Measurements from ENCODE around the gene HIBCH. TPM values are rescaled to one million over a fixed set of nuclear protein-coding genes. Genes with fewer than 3 reads are reported as not detected.

HIBCH gene
- total and polyA plus RNA-seq, 2 of the 4 experiments (the other 2 are of a cell fraction), result 8.8 to 11.9 TPM

DNA sequence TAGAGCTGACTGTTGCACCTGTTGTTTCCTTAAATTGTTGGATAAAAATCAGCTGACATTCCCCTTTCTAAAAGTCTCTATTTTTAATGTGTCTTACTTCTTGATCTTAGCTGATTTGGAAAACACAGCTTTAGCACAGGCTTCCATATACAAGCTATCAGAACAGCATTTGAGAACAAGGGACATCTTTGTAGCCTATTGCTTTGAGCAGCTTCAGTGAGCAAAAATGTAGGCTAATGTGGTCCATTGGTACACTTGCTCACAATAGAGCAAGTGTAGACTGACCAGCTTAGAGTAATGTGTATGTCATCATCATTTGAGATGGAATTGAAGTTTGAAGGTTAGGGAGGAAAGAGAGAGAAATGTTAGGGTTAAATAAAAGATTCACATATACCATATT is 30.7 kb upstream of the HIBCH start:
- Histone ChIP-seq H3K23ac (ENCODE audit: low read depth, low read length) (no peak overlapping the region), H3K9me3 (ENCODE audit: control insufficient read depth, insufficient read depth, low read length) (no peaks in the 10 kb centered on the region), H4K91ac (ENCODE audit: insufficient read depth, low read depth, low read length) (no peak overlapping the region), H2BK20ac (ENCODE audit: low read depth, low read length) (no peak overlapping the region), H4K8ac (ENCODE audit: low read depth in 2 of 2, low read length in 2 of 2) (no peak overlapping the region), H3K4me3 (ENCODE audit: insufficient read depth, low read depth, low read length) (no peak overlapping the region), H3K14ac (replicated peaks; ENCODE audit: low read depth, low read length) (no peak overlapping the region), H2AFZ (replicated peaks; ENCODE audit: low read length, poor library complexity) (no peak overlapping the region), H3K56ac (ENCODE audit: extremely low read depth, insufficient read depth, low read length) (no peak overlapping the region), H3K27ac (ENCODE audit: insufficient read depth, low read length) (no peak overlapping the region), H3K27me3 (ENCODE audit: control insufficient read depth, insufficient read depth, low read length) (no peaks in the 10 kb centered on the region), H2BK120ac (ENCODE audit: low read depth, low read length) (no peak overlapping the region), H3K9me1 (ENCODE audit: insufficient read depth, low read length) (peaks cover 20% of the 10 kb centered on the region; the same call in 1 of the 2 replicates), H3K79me1 (ENCODE audit: low read depth in 1 of 2, low read length in 2 of 2) (peaks cover 6 to 44% of the 10 kb centered on the region in 2 experiments), H4K20me1 (ENCODE audit: insufficient read depth, low read length) (0 out of 2 replicates have a peak, but pooled peaks cover 6% of the 10 kb centered on the region), H3K9ac (ENCODE audit: low read depth, low read length) (no peak overlapping the region), H4K5ac (ENCODE audit: low read depth, low read length) (no peak overlapping the region), H2AK9ac (replicated peaks; ENCODE audit: low read depth, low read length, poor library complexity) (no peak overlapping the region), H2BK5ac (ENCODE audit: low read depth, low read length, poor library complexity, severe bottlenecking) (no peak overlapping the region), H2BK15ac (ENCODE audit: low read depth, low read length) (no peak overlapping the region; the same call in 2 of the 3 replicates), H3K18ac (ENCODE audit: low read depth, low read length) (no peak overlapping the region), H3K4me2 (ENCODE audit: low read depth, low read length) (no peak overlapping the region), H3K4me1 (ENCODE audit: control insufficient read depth, insufficient read depth, low read length) (peaks cover 4% of the 10 kb centered on the region; the same call in 1 of the 2 replicates), H3K36me3 (ENCODE audit: control insufficient read depth, insufficient read depth, low read length) (no peaks in the 10 kb centered on the region), H2AK5ac (ENCODE audit: low read depth, low read length) (no peak overlapping the region), H3K4ac (ENCODE audit: low read depth, low read length) (no peak overlapping the region)
- in situ Hi-C loops (cut with MboI; ENCODE audit: low sequenced_read_pairs) (no loop called here), dilution Hi-C loops (cut with HindIII; ENCODE audit: low sequenced_read_pairs, unreplicated experiment) (no loop called here), intact Hi-C loops (cut with micrococcal nuclease) (loop anchor here (10.0 kb wide), 1 partner anchor 454 kb away; no protein-coding TSS in a partner anchor)
- no TSS peak for BruUV-seq (replicated peaks)
- TF ChIP-seq, protein P1, sequence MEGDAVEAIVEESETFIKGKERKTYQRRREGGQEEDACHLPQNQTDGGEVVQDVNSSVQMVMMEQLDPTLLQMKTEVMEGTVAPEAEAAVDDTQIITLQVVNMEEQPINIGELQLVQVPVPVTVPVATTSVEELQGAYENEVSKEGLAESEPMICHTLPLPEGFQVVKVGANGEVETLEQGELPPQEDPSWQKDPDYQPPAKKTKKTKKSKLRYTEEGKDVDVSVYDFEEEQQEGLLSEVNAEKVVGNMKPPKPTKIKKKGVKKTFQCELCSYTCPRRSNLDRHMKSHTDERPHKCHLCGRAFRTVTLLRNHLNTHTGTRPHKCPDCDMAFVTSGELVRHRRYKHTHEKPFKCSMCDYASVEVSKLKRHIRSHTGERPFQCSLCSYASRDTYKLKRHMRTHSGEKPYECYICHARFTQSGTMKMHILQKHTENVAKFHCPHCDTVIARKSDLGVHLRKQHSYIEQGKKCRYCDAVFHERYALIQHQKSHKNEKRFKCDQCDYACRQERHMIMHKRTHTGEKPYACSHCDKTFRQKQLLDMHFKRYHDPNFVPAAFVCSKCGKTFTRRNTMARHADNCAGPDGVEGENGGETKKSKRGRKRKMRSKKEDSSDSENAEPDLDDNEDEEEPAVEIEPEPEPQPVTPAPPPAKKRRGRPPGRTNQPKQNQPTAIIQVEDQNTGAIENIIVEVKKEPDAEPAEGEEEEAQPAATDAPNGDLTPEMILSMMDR (conservative IDR thresholded peaks at IDR 0.05; ENCODE audit: low read depth, low read length), result no peak
- TF ChIP-seq MAFK (IDR thresholded peaks at IDR 0.05; ENCODE audit: low read depth, low read length) (no peak), SMC3 (IDR thresholded peaks at IDR 0.05; ENCODE audit: low read depth, low read length) (no peak)
- ATAC-seq (ENCODE audit: low read depth) (no peak), DNase-seq (no peak)
- ChIA-PET CTCF (no interaction called here), POLR2A (ENCODE audit: unreplicated experiment) (no interaction called here)
